Measurements from ENCODE around the gene HFE. TPM values are rescaled to one million over a fixed set of nuclear protein-coding genes. Genes with fewer than 3 reads are reported as not detected.

The HFE gene
- total and polyA plus RNA-seq, 2 of the 13 experiments (the other 11 are each of a cell fraction or from before 2014, with no cell fraction given): 3.7 to 6.3 TPM

GRCh38 chr6:26065952-26066380 is 21.3 kb upstream of the HFE start (continued):
- TF ChIP-seq FUBP1 (CRISPR knock-in tag; IDR thresholded peaks at IDR 0.05; ENCODE audit: borderline replicate concordance) (no peak), ZNF17 (CRISPR knock-in tag; IDR thresholded peaks at IDR 0.05) (no peak), TFE3 (CRISPR knock-in tag; IDR thresholded peaks at IDR 0.05) (peak; percentile 35; the same call in 1 of the 2 replicates), ZNF816 (CRISPR knock-in tag; IDR thresholded peaks at IDR 0.05; ENCODE audit: borderline replicate concordance) (no peak), XBP1 (CRISPR knock-in tag; IDR thresholded peaks at IDR 0.05) (no peak), HMG20A (CRISPR knock-in tag; IDR thresholded peaks at IDR 0.05; ENCODE audit: borderline replicate concordance) (no peak; the same call in 1 of the 2 replicates), ZBTB38 (CRISPR knock-in tag; IDR thresholded peaks at IDR 0.05) (no peak), ZNF652 (CRISPR knock-in tag; IDR thresholded peaks at IDR 0.05; ENCODE audit: borderline replicate concordance, low read depth) (peak; percentile 84), THAP11 (CRISPR knock-in tag; IDR thresholded peaks at IDR 0.05) (0 out of 2 replicates have a peak, but pooled peaks have one; percentile 54), ZNF33A (CRISPR knock-in tag; IDR thresholded peaks at IDR 0.05; ENCODE audit: borderline replicate concordance) (no peak), SP1 (IDR thresholded peaks at IDR 0.05) (no peak), SP1 (CRISPR knock-in tag; IDR thresholded peaks at IDR 0.05) (no peak), ZNF761 (CRISPR knock-in tag; conservative IDR thresholded peaks at IDR 0.05) (no peak), EHMT2 (IDR thresholded peaks at IDR 0.05; ENCODE audit: borderline replicate concordance, low read depth, low read length) (no peak), PLRG1 (conservative IDR thresholded peaks at IDR 0.05) (no peak), ZNF281 (CRISPR knock-in tag; IDR thresholded peaks at IDR 0.05; ENCODE audit: borderline replicate concordance) (no peak), SMARCE1 (IDR thresholded peaks at IDR 0.05; ENCODE audit: borderline replicate concordance) (no peak), ZNF672 (CRISPR knock-in tag; IDR thresholded peaks at IDR 0.05) (no peak), MLXIP (CRISPR knock-in tag; IDR thresholded peaks at IDR 0.05; ENCODE audit: borderline replicate concordance) (no peak), MEIS2 (CRISPR knock-in tag; IDR thresholded peaks at IDR 0.05) (no peak), KLF15 (CRISPR knock-in tag; IDR thresholded peaks at IDR 0.05; ENCODE audit: borderline replicate concordance) (no peak), TEAD3 (CRISPR knock-in tag; optimal IDR thresholded peaks at IDR 0.05; ENCODE audit: borderline replicate concordance) (peak; percentile 47), ZNF335 (CRISPR knock-in tag; IDR thresholded peaks at IDR 0.05) (no peak), ZNF296 (CRISPR knock-in tag; conservative IDR thresholded peaks at IDR 0.05) (no peak)
